Measurements from ENCODE around the gene CEACAM3.
A peak's percentile ranks its signal among the peaks of the same experiment; 100 is the strongest.
"Not testable (repeated sequence)": the region's sequence is repeated elsewhere in the genome, so short reads cannot be mapped to it uniquely, and the experiment has no call there.

CEACAM3 gene

DNA sequence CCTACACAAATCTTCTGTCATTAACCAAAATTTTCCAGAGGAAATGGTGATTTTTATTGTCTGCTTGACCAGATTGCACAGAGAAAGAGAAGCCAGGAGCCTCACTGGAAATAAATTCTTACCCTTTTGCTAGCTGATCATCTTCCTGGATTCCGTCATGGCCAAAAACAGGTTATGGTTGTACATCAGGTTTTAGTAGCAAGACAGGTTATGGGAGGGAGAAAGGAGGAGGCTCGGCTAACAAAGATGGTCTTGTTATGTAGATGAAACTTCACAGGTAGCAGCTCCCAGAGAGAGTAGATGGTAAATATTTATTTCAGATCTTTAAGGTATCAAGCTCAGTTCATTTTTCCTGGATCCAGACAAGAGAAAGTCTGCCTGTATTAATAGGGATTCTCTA, 19.7 kb upstream of the CEACAM3 start:
- in situ Hi-C loops (cut with MboI; ENCODE audit: low sequenced_read_pairs, unreplicated experiment), result no loop called here
- TF ChIP-seq, protein P1, sequence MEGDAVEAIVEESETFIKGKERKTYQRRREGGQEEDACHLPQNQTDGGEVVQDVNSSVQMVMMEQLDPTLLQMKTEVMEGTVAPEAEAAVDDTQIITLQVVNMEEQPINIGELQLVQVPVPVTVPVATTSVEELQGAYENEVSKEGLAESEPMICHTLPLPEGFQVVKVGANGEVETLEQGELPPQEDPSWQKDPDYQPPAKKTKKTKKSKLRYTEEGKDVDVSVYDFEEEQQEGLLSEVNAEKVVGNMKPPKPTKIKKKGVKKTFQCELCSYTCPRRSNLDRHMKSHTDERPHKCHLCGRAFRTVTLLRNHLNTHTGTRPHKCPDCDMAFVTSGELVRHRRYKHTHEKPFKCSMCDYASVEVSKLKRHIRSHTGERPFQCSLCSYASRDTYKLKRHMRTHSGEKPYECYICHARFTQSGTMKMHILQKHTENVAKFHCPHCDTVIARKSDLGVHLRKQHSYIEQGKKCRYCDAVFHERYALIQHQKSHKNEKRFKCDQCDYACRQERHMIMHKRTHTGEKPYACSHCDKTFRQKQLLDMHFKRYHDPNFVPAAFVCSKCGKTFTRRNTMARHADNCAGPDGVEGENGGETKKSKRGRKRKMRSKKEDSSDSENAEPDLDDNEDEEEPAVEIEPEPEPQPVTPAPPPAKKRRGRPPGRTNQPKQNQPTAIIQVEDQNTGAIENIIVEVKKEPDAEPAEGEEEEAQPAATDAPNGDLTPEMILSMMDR (IDR thresholded peaks at IDR 0.05; ENCODE audit: borderline replicate concordance, control extremely low read depth, extremely low read depth, insufficient read depth, missing control alignments), result no peak

DNA sequence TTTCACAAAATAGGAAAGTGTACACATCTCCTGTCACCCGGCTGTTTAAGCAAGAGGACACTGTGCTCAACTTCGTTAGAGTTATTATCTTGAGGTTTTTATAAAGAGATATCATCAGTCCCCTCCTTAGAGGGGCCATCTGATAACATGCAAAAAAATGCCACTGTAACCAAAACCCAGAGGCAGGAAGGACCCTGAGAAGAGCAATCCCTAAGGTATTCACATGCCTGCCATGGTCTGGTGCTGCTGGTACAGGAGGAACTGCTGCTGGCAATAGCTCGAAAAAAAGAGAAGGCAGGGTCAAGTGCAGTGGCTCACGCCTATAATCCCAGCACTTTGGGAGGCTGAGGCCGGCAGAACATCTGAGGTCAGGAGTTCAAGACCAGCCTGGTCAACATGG, 12.8 kb upstream of the CEACAM3 start:
- in situ Hi-C loops (cut with MboI; ENCODE audit: low sequenced_read_pairs, unreplicated experiment), result no loop called here
- DNase-seq (ENCODE audit: low spot score), result no peak
- TF ChIP-seq, protein P1 (IDR thresholded peaks at IDR 0.05; ENCODE audit: borderline replicate concordance, control extremely low read depth, extremely low read depth, insufficient read depth, missing control alignments), result no peak

More for the DNA sequence above, 19.7 kb upstream of the CEACAM3 start:
- DNase-seq (ENCODE audit: low spot score), result no peak

DNA sequence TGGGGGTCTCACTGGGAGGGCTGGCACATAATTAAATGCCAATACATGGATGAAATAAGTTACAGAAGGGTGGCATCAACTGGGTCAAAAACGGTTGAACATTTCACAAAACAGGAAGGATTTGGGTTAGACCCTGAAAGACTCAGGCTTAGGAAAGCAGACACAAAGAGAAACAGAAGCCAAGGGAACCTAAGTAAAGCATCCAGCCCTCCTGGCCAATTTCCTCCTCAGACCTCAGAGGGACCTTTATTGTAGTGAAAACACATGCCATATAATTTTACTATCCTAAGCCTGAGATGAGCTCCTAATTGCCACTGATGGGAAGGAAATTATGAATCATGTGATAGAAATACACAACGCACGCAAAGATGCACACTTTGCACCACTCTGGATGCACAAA, 12.1 kb upstream of the CEACAM3 start:
- TF ChIP-seq, protein P1 (IDR thresholded peaks at IDR 0.05; ENCODE audit: borderline replicate concordance, control extremely low read depth, extremely low read depth, insufficient read depth, missing control alignments), result no peak
- no peak for DNase-seq (ENCODE audit: low spot score)
- in situ Hi-C loops (cut with MboI; ENCODE audit: low sequenced_read_pairs, unreplicated experiment), result no loop called here

DNA sequence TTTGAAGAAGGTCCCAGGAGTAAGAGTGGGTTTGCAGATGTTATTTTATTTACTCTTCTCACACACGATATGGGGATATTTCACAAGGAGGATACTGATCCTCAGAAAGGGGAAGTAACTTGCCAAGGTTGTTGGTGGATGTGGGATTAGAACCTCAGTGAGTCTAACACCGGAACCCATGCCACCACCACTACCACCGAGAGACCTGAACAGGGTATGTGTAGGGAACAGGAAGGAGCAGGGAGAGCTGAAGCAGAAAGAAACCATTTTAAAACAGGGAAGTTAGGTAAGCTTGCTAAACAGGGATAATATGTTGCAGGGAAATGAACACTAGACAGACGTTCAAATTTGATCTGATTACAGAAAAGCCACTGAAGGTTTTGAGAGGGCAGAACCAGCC, 11.6 kb upstream of the CEACAM3 start:
- in situ Hi-C loops (cut with MboI; ENCODE audit: low sequenced_read_pairs, unreplicated experiment), result no loop called here
- TF ChIP-seq, protein P1 (IDR thresholded peaks at IDR 0.05; ENCODE audit: borderline replicate concordance, control extremely low read depth, extremely low read depth, insufficient read depth, missing control alignments), result no peak
- no peak for DNase-seq (ENCODE audit: low spot score)

DNA sequence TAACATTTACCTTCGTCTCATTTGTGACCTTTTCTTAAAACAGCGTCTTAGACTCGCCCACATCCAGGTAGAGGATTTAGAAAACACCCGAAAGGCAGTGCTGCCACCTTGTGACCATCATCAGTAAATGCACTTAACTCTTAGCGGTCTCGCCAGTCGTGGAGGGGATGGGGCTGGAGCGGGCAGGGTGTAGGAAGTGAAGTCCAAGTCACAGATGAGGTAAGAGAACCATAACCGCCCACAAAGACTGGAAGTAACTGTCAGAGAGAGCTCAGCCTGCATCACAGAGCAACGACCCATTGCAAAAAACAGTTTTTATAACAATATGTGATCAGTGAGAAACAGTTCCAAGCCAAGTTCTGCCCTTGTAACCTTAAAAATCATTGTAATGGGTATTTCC, 10.7 kb upstream of the CEACAM3 start:
- TF ChIP-seq, protein P1 (IDR thresholded peaks at IDR 0.05; ENCODE audit: borderline replicate concordance, control extremely low read depth, extremely low read depth, insufficient read depth, missing control alignments), result peak; percentile 88
- DNase-seq (ENCODE audit: low spot score), result peak; percentile 83
- in situ Hi-C loops (cut with MboI; ENCODE audit: low sequenced_read_pairs, unreplicated experiment), result no loop called here

DNA sequence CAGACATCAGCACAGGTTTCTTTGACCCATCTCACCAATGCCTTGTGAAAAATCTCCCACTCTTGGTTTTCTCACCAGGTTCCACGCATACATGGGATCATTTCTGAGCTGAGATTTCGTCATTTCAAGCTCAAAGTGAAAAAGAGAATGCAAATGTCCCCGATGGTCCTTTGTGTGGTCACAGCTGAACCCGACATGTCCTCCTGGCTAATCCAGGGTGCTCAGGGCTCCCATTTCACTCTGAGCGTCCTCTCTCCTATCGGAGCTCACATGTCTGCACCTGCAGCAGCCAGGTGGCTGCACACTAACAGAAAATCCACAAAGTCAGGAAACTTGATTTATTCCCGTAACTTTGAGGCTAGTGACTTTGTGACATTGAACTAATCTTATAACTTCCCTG, 9.3 kb upstream of the CEACAM3 start:
- TF ChIP-seq, protein P1 (IDR thresholded peaks at IDR 0.05; ENCODE audit: borderline replicate concordance, control extremely low read depth, extremely low read depth, insufficient read depth, missing control alignments), result no peak
- DNase-seq (ENCODE audit: low spot score), result no peak
- in situ Hi-C loops (cut with MboI; ENCODE audit: low sequenced_read_pairs, unreplicated experiment), result no loop called here

DNA sequence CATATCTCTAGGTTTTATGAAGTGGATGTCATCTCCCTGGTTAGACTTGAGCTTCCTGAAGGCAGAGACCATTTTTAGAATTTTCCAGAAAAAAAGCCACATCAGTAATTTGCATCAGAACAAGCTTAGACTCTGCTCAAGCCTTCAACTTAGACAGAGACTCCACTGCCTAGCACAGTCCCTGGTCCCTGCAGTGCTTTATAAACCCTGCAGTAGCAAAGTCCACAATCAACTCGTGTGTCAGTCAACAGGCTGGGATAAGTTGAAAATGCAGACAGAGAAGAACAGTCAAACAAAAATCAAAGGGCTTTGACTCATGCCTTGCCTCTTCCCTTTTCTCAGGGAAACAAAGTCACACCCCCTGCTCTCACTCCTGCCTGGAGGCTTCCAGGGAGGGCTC, 7.9 kb upstream of the CEACAM3 start:
- in situ Hi-C loops (cut with MboI; ENCODE audit: low sequenced_read_pairs, unreplicated experiment); DNase-seq (ENCODE audit: low spot score): not testable (repeated sequence)

DNA sequence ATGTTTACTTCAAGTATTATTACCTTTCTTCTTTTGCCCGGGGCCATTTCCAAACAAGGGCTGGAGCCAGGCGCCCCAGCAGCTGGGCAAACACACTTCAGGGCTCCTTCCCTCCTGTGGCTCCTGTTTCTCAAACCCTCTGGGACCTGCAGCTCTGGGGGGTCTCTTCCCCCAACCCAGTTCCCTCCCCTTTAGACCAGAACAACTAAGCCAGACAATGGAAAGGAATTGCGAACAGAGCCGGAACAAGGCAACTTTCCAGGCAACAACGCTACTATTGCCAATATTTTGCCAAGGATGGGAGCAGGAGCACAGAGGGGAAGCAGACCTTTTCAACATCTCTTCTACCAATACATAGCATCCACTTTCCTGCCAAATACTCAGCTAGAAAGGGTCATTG, 7.3 kb upstream of the CEACAM3 start:
- DNase-seq (ENCODE audit: low spot score); in situ Hi-C loops (cut with MboI; ENCODE audit: low sequenced_read_pairs, unreplicated experiment): not testable (repeated sequence)

Data from GM13976 (cell line).